ENCODE data around the gene VAV2.

Gene VAV2

DNA sequence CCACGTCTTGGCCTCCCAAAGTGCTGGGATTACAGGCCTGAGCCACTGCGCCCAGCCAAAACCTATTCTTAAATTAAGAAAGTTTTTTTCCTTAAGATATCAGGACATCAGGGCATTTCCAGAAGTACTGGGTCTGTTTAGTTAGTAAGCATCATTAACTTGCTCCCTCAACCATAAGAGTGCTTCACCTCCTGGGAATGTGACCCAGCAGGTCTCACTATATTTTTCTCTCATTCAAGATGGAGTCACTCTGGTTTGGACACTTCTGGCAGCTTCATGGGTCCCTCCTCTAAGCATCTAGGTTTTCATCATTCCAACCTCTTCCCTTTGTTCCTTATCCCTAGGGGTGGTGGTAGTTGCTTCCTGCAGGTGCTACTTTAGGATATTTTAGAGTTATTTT is 22.8 kb upstream of the VAV2 start:
- in situ Hi-C loops (cut with MboI; ENCODE audit: low pct_unique_long_range_greater_than_20kb, low sequenced_read_pairs, unreplicated experiment) = loop anchor here (25.0 kb wide), 1 partner anchor 478 kb away; the partner anchor contains the start of gene ADAMTSL2
- DNase-seq (ENCODE audit: low spot score) = no peak
- TF ChIP-seq, protein P1, sequence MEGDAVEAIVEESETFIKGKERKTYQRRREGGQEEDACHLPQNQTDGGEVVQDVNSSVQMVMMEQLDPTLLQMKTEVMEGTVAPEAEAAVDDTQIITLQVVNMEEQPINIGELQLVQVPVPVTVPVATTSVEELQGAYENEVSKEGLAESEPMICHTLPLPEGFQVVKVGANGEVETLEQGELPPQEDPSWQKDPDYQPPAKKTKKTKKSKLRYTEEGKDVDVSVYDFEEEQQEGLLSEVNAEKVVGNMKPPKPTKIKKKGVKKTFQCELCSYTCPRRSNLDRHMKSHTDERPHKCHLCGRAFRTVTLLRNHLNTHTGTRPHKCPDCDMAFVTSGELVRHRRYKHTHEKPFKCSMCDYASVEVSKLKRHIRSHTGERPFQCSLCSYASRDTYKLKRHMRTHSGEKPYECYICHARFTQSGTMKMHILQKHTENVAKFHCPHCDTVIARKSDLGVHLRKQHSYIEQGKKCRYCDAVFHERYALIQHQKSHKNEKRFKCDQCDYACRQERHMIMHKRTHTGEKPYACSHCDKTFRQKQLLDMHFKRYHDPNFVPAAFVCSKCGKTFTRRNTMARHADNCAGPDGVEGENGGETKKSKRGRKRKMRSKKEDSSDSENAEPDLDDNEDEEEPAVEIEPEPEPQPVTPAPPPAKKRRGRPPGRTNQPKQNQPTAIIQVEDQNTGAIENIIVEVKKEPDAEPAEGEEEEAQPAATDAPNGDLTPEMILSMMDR (IDR thresholded peaks at IDR 0.05; ENCODE audit: extremely low read depth, insufficient read depth, missing control alignments) = no peak

DNA sequence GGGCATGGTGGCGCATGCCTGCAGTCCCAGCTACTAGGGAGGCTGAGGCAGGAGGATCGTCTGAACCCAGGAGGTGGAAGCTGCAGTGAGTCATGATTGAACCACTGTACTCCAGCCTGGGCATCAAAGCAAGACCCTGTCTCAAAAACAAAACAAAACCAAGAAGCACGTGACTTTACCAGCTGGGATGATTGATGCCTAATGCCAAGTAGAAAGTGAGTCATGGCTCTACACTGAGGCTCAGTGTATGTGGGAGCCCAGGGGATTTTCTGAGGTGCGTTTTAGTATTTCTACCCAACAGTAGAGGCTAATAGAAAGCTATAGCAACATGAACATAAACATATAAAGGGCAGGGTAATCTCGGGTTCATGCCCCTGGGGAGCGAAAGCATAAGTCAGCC is 19.3 kb upstream of the VAV2 start:
- TF ChIP-seq, protein P1 (IDR thresholded peaks at IDR 0.05; ENCODE audit: extremely low read depth, insufficient read depth, missing control alignments) = no peak
- no peak for DNase-seq (ENCODE audit: low spot score)
- in situ Hi-C loops (cut with MboI; ENCODE audit: low pct_unique_long_range_greater_than_20kb, low sequenced_read_pairs, unreplicated experiment) = loop anchor here (25.0 kb wide), 1 partner anchor 474 kb away; the partner anchor contains the start of gene ADAMTSL2

DNA sequence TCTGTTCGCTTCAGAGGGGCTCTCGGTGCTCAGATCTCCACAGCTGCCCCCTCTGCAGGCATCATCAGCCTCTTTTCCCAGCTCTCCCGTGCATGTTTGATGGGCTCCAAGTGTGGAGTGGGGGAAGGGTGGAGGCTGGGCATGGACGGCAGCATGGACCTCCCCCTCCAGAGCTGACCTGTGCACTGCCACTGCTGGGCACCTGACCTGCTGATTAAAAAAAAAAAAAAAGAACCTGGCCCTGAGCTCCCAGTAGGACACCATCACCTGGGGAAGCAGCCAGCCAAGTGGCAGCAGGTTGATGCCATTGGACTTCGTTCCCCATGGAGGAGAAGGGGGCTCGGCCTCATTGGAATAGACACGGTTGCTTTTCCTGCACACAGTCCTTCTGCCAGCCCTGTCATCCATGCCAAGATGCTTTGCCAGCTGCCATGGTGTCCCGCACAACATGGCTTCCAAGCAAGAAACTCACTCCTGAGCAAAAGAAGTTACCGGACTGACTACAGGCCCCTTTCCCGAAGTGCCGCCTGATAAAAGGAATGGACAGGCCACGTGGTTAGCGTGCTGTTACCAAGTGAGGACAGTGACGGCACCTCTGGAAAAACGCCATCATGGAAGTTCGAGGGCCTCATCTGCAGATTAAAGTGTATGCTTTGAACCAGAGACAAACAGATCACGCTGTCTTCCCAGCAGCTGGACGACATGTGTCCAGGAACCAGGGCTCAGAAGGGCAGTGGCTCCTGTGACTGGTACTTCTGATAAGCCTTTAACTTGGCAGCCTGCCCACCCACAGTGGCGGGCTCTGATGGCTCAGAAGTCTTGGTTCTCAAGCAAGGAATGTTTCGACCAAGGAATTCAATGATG is 18.4 kb upstream of the VAV2 start:
- in situ Hi-C loops (cut with MboI; ENCODE audit: low pct_unique_long_range_greater_than_20kb, low sequenced_read_pairs, unreplicated experiment) = loop anchor here (25.0 kb wide), 1 partner anchor 473 kb away; the partner anchor contains the start of gene ADAMTSL2
- TF ChIP-seq, protein P1 (IDR thresholded peaks at IDR 0.05; ENCODE audit: extremely low read depth, insufficient read depth, missing control alignments) = no peak
- no peak for DNase-seq (ENCODE audit: low spot score)

DNA sequence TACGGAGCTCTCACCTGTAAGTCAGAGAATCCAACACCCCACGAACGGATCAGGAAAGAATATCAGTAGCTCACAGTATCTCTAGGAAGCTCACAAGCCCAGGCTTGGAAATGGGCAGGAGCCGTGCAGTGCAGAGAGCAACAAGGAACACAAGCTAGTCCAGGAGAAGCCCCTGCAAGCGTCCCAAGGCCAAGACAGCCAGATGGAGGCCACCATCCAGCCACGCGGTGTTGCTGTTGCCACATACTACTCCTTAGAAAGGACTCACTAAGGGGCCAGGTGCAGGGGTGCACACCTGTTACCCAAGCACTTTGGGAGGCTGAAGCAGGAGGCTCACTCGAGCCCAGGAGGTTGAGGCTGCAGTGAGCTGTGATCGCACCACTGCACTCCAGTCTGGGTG is 15.4 kb upstream of the VAV2 start:
- no peak for DNase-seq (ENCODE audit: low spot score)
- in situ Hi-C loops (cut with MboI; ENCODE audit: low pct_unique_long_range_greater_than_20kb, low sequenced_read_pairs, unreplicated experiment) = loop anchor here (25.0 kb wide), 1 partner anchor 470 kb away; the partner anchor contains the start of gene ADAMTSL2
- TF ChIP-seq, protein P1 (IDR thresholded peaks at IDR 0.05; ENCODE audit: extremely low read depth, insufficient read depth, missing control alignments) = no peak

DNA sequence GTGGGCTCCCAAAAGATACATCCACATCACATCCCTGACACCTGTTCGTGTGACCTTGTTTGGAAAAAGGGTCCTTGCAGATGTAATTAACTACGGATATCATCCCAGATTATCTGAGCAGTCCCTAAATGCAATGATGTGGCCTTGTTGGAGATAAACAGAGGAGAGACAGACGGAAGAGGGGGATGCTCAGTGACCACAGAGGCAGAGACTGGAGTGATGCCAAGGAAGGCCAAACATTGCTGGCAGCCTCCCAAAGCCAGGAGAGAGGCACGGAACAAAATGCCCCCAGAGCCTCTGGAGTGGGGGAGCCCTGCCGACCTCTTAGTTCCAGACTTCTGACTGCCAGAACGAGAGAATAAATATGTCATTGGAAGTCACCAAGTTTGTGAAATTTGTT is 15.0 kb upstream of the VAV2 start:
- DNase-seq (ENCODE audit: low spot score) = no peak
- TF ChIP-seq, protein P1 (IDR thresholded peaks at IDR 0.05; ENCODE audit: extremely low read depth, insufficient read depth, missing control alignments) = no peak
- in situ Hi-C loops (cut with MboI; ENCODE audit: low pct_unique_long_range_greater_than_20kb, low sequenced_read_pairs, unreplicated experiment) = loop anchor here (25.0 kb wide), 1 partner anchor 470 kb away; the partner anchor contains the start of gene ADAMTSL2

DNA sequence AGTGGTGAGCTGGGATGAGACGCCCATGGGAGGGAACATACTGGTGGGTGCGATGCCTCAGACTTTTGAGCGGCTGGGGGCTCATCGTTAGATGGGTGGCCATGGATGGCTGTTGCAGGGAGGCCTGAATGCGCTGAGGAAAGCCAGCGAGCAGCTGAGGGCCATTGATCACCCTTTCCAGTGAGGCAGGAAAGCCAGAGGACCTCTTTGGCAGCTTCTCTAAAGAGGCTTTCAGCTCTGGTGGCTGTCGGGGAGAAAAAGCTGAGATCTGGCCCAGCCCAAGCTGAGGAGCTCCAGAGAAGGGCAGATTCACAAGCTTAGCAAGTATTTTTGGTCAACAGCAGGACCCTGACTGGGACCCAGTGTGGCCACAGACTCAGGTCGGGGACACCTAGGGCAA is 13.3 kb upstream of the VAV2 start:
- TF ChIP-seq, protein P1 (IDR thresholded peaks at IDR 0.05; ENCODE audit: extremely low read depth, insufficient read depth, missing control alignments) = no peak
- in situ Hi-C loops (cut with MboI; ENCODE audit: low pct_unique_long_range_greater_than_20kb, low sequenced_read_pairs, unreplicated experiment) = loop anchor here (25.0 kb wide), 1 partner anchor 468 kb away; the partner anchor contains the start of gene ADAMTSL2
- DNase-seq (ENCODE audit: low spot score) = no peak

All from GM13977 (cell line).